ENCODE data around the gene U2AF2.
A peak's percentile ranks its signal among the peaks of the same experiment; 100 is the strongest.

The U2AF2 gene

DNA sequence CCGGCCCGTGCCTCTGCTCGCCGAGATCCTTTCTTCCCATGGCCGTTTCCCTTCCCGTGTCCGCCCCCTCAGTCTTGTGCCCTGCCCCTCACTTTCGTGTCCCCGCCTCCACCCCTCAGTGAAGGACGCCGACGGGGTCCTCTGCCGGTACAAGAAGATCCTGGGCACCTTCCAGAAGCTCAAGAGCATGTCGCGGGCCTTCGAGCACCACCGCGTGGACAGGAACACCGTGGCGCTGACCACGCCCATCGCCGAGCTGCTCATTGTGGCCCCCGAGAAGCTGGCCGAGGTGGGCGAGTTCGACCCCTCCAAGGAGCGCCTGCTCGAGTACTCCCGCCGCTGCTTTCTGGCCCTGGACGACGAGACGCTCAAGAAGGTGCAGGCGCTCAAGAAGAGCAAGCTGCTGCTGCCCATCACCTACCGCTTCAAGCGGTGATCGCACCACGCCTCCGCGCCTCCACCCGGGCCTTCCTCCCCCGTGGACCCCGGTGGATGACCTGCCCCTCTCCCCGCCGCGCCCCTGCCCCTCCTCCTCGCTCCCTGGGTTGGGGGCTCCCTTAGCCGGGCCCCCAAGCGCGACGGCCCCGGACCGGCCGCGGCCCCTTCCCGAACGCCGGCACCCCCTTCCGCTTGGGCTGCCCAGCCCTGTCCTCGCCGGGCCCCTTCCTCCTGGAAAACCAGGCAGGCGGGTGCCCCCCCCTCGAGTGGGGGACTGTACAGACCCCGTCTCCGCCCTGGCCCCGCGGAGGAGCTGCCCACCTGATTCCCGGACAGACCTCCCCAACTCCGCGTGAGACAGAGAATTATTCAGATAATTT is 2.3 kb upstream of the U2AF2 start:
- Histone ChIP-seq H3K4me1 (ENCODE audit: control insufficient read depth in 2 of 2, insufficient read depth in 1 of 2, low read depth in 1 of 2, low read length in 2 of 2) (peaks cover 15 to 19% of the 10 kb centered on the region in 2 donors), H4K8ac (ENCODE audit: low read depth, low read length) (no peak overlapping the region), H3K79me1 (ENCODE audit: low read depth, low read length) (peaks cover 17% of the 10 kb centered on the region), H2BK120ac (ENCODE audit: low read depth, low read length) (no peak overlapping the region), H3K14ac (ENCODE audit: low read length) (no peak overlapping the region), H3K9me3 (replicated peaks in 1 of 2; ENCODE audit: control insufficient read depth in 2 of 2, insufficient read depth in 1 of 2, low read depth in 1 of 2, low read length in 2 of 2) (no peaks in the 10 kb centered on the region), H3K4me3 (ENCODE audit: low read length in 2 of 2) (no peak overlapping the region), H2AK5ac (ENCODE audit: low read depth, low read length) (peak overlapping the region; percentile 70), H3K4ac (ENCODE audit: low read length) (no peak overlapping the region), H2BK5ac (ENCODE audit: low read length) (no peak overlapping the region), H2BK15ac (ENCODE audit: low read length) (no peak overlapping the region), H3K9ac (ENCODE audit: low read depth, low read length, poor library complexity) (no peak overlapping the region), H4K91ac (ENCODE audit: low read depth, low read length, poor library complexity) (no peak overlapping the region), H3K23ac (ENCODE audit: low read depth, low read length, poor library complexity) (peak overlapping the region; percentile 25), H2AFZ (ENCODE audit: low read length) (no peak overlapping the region), H3K27ac (replicated peaks; ENCODE audit: low read length) (no peak overlapping the region), H3K36me3 (replicated peaks in 1 of 2; ENCODE audit: control insufficient read depth in 2 of 2, insufficient read depth in 2 of 2, low read length in 2 of 2) (peaks cover 13 to 43% of the 10 kb centered on the region in 2 donors), H3K18ac (ENCODE audit: low read length) (no peak overlapping the region), H3K27me3 (ENCODE audit: control insufficient read depth in 3 of 3, insufficient read depth in 3 of 3, low read depth in 1 of 3, low read length in 3 of 3) (no peaks in the 10 kb centered on the region), H2BK12ac (ENCODE audit: low read length) (no peak overlapping the region), H3K4me2 (ENCODE audit: insufficient read depth, low read length, poor library complexity, severe bottlenecking) (no peak overlapping the region)
- WGBS, 2 donors (ENCODE audit: extremely low coverage in 2 of 2, insufficient read length in 2 of 2, insufficient replicate concordance in 1 of 2) = no CpG with 5 or more reads among the region's 71 CpGs
- DNase-seq (ENCODE audit: low spot score) = no peak

DNA sequence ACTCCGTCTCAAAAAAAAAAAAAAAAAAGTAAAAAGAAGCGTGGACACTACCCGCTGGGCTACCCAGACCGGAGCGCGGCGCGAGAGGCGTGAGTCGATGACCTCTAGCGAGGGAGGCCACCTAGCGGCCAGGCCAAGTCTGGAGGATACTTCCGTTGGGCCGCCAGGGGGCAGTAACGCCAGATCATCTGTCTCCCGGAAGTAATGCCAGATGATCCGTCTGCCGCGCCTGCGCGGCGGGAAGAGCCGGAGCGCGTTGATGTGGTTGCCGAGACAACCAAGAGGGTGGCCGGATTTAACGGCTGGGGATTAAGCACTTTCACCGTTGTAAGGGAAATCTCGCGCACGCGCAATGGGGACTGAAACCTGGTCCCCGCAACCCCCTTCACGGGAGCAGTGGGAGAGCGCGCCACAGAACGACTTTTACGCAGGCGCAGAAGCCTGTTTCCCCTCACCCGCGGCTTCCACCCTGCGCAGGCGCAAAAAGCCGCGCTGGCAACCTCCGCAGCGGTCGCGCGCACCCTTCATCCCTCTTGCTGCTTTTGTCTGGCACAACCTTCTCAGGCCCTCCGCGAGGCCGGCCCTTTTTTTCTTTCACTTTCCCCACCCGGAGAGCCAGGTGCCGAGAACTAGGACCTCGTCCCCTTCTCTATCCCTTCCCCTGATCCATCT is 1.0 kb upstream of the U2AF2 start:
- Histone ChIP-seq H3K9me3 (replicated peaks in 1 of 2; ENCODE audit: control insufficient read depth in 2 of 2, insufficient read depth in 1 of 2, low read depth in 1 of 2, low read length in 2 of 2) (no peaks in the 10 kb centered on the region), H2BK120ac (ENCODE audit: low read depth, low read length) (peak overlapping the region; percentile 67), H3K27me3 (ENCODE audit: control insufficient read depth in 3 of 3, insufficient read depth in 3 of 3, low read depth in 1 of 3, low read length in 3 of 3) (no peaks in the 10 kb centered on the region), H2BK15ac (ENCODE audit: low read length) (peak overlapping the region; percentile 88), H3K14ac (ENCODE audit: low read length) (peak overlapping the region; percentile 79), H3K4me1 (ENCODE audit: control insufficient read depth in 2 of 2, insufficient read depth in 1 of 2, low read depth in 1 of 2, low read length in 2 of 2) (peaks cover 13% of the 10 kb centered on the region in 2 donors), H3K9ac (ENCODE audit: low read depth, low read length, poor library complexity) (peak overlapping the region; percentile 86), H3K23ac (ENCODE audit: low read depth, low read length, poor library complexity) (peak overlapping the region; percentile 90), H3K4ac (ENCODE audit: low read length) (peak overlapping the region; percentile 71), H3K4me3 (ENCODE audit: low read length in 2 of 2) (peak overlapping the region; percentile 55 to 88), H3K18ac (ENCODE audit: low read length) (peak overlapping the region; percentile 98), H2AK5ac (ENCODE audit: low read depth, low read length) (peak overlapping the region; percentile 86), H3K27ac (replicated peaks; ENCODE audit: low read length) (peak overlapping the region; percentile 99), H4K8ac (ENCODE audit: low read depth, low read length) (no peak overlapping the region), H3K36me3 (replicated peaks in 1 of 2; ENCODE audit: control insufficient read depth in 2 of 2, insufficient read depth in 2 of 2, low read length in 2 of 2) (peaks cover 15 to 54% of the 10 kb centered on the region in 2 donors), H3K79me1 (ENCODE audit: low read depth, low read length) (peaks cover 13% of the 10 kb centered on the region), H2BK5ac (ENCODE audit: low read length) (peak overlapping the region; percentile 62), H3K4me2 (ENCODE audit: insufficient read depth, low read length, poor library complexity, severe bottlenecking) (peak overlapping the region; percentile 61), H2AFZ (ENCODE audit: low read length) (peak overlapping the region; percentile 80), H2BK12ac (ENCODE audit: low read length) (no peak overlapping the region), H4K91ac (ENCODE audit: low read depth, low read length, poor library complexity) (no peak overlapping the region)
- peak; percentile 98 for DNase-seq (ENCODE audit: low spot score)
- no CpG with 5 or more reads among the region's 57 CpGs for WGBS, 2 donors (ENCODE audit: extremely low coverage in 2 of 2, insufficient read length in 2 of 2, insufficient replicate concordance in 1 of 2)

DNA sequence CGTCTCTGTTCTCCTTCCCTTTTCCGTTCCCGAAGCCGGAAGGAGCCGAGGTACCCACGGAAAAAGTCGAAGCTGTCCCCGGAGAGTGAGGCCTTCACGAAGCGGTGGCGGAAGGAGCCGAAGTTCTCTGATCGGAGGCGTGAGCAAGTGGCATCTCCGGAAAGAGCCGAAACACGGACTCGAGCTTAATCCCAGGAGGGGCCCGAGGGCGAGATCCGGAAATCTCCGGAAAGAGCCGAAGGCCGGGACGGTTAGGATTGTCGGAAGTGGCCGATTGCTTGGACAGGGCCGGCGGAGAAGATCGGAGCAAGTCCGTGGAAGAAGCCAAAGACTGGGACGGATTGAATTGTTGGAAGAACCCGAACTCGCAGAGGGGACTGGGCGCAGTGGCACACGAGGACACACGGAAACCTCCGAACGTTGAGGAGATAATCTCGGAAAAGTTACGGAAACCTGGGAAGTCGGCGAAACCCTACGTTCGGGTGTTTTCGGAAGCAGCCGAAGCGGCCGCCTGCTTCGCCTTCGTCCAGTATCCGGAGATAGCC is 440 bp upstream of the U2AF2 start:
- peak overlapping the region; percentile 92 for H3K9ac ChIP-seq (ENCODE audit: low read depth, low read length, poor library complexity)
- H2BK15ac ChIP-seq (ENCODE audit: low read length) = peak overlapping the region; percentile 88
- H3K4ac ChIP-seq (ENCODE audit: low read length) = no peak overlapping the region
- peak overlapping the region; percentile 98 for H3K18ac ChIP-seq (ENCODE audit: low read length)
- DNase-seq (ENCODE audit: low spot score) = peak; percentile 100
- peak overlapping the region; percentile 67 for H2BK120ac ChIP-seq (ENCODE audit: low read depth, low read length)
- H3K4me3 ChIP-seq (ENCODE audit: low read length in 2 of 2) = peak overlapping the region; percentile 55 to 88
- H3K79me1 ChIP-seq (ENCODE audit: low read depth, low read length) = peaks cover 9% of the 10 kb centered on the region
- H2BK5ac ChIP-seq (ENCODE audit: low read length) = peak overlapping the region; percentile 62
- H3K14ac ChIP-seq (ENCODE audit: low read length) = no peak overlapping the region
- H3K27ac ChIP-seq (replicated peaks; ENCODE audit: low read length) = peak overlapping the region; percentile 99
- no peak overlapping the region for H4K91ac ChIP-seq (ENCODE audit: low read depth, low read length, poor library complexity)
- peak overlapping the region; percentile 86 for H2AK5ac ChIP-seq (ENCODE audit: low read depth, low read length)
- H2BK12ac ChIP-seq (ENCODE audit: low read length) = no peak overlapping the region
- peak overlapping the region; percentile 61 for H3K4me2 ChIP-seq (ENCODE audit: insufficient read depth, low read length, poor library complexity, severe bottlenecking)
- H3K23ac ChIP-seq (ENCODE audit: low read depth, low read length, poor library complexity) = peak overlapping the region; percentile 90
- WGBS, 2 donors (ENCODE audit: extremely low coverage in 2 of 2, insufficient read length in 2 of 2, insufficient replicate concordance in 1 of 2) = no CpG with 5 or more reads among the region's 52 CpGs
- H2AFZ ChIP-seq (ENCODE audit: low read length) = peak overlapping the region; percentile 80
- H4K8ac ChIP-seq (ENCODE audit: low read depth, low read length) = no peak overlapping the region
- no peaks in the 10 kb centered on the region for H3K27me3 ChIP-seq (ENCODE audit: control insufficient read depth in 3 of 3, insufficient read depth in 3 of 3, low read depth in 1 of 3, low read length in 3 of 3)
- peaks cover 11 to 12% of the 10 kb centered on the region in 2 donors for H3K4me1 ChIP-seq (ENCODE audit: control insufficient read depth in 2 of 2, insufficient read depth in 1 of 2, low read depth in 1 of 2, low read length in 2 of 2)
- H3K36me3 ChIP-seq (replicated peaks in 1 of 2; ENCODE audit: control insufficient read depth in 2 of 2, insufficient read depth in 2 of 2, low read length in 2 of 2) = peaks cover 14 to 60% of the 10 kb centered on the region in 2 donors
- no peaks in the 10 kb centered on the region for H3K9me3 ChIP-seq (replicated peaks in 1 of 2; ENCODE audit: control insufficient read depth in 2 of 2, insufficient read depth in 1 of 2, low read depth in 1 of 2, low read length in 2 of 2)

DNA sequence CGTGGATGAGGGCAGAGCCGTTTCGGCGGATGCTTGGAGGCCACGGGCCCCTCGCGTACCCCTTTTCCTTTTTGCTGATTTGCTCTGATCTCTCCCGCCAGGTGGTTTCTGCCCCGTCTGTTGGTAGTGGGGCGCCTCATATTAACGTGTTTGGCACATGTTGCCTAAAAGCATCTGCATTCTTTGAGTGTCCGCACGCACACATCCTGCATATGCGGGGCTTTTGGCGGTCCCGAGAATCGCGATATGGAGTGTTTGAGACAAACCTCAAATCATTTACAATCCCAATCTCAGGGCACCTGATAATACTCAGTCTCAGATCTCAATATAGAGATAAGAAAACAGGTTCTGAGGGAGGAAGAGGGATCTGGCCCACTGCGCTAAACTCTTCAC is 809 bp downstream of the U2AF2 start:
- Histone ChIP-seq H3K4me1 (ENCODE audit: control insufficient read depth in 2 of 2, insufficient read depth in 1 of 2, low read depth in 1 of 2, low read length in 2 of 2) (peaks cover 11 to 12% of the 10 kb centered on the region in 2 donors), H4K91ac (ENCODE audit: low read depth, low read length, poor library complexity) (no peak overlapping the region), H2BK5ac (ENCODE audit: low read length) (peak overlapping the region; percentile 93), H3K79me1 (ENCODE audit: low read depth, low read length) (peaks cover 10% of the 10 kb centered on the region), H3K27me3 (ENCODE audit: control insufficient read depth in 3 of 3, insufficient read depth in 3 of 3, low read depth in 1 of 3, low read length in 3 of 3) (no peaks in the 10 kb centered on the region), H3K9ac (ENCODE audit: low read depth, low read length, poor library complexity) (peak overlapping the region; percentile 91), H3K4me2 (ENCODE audit: insufficient read depth, low read length, poor library complexity, severe bottlenecking) (peak overlapping the region; percentile 78), H4K8ac (ENCODE audit: low read depth, low read length) (no peak overlapping the region), H2BK15ac (ENCODE audit: low read length) (no peak overlapping the region), H3K4me3 (ENCODE audit: low read length in 2 of 2) (peak overlapping the region; percentile 55 to 98), H3K14ac (ENCODE audit: low read length) (peak overlapping the region; percentile 75), H3K23ac (ENCODE audit: low read depth, low read length, poor library complexity) (peak overlapping the region; percentile 99), H3K4ac (ENCODE audit: low read length) (peak overlapping the region; percentile 97), H3K27ac (replicated peaks; ENCODE audit: low read length) (peak overlapping the region; percentile 99), H2AFZ (ENCODE audit: low read length) (peak overlapping the region; percentile 82), H2BK120ac (ENCODE audit: low read depth, low read length) (no peak overlapping the region), H2AK5ac (ENCODE audit: low read depth, low read length) (peak overlapping the region; percentile 100), H3K9me3 (replicated peaks in 1 of 2; ENCODE audit: control insufficient read depth in 2 of 2, insufficient read depth in 1 of 2, low read depth in 1 of 2, low read length in 2 of 2) (no peaks in the 10 kb centered on the region), H3K36me3 (replicated peaks in 1 of 2; ENCODE audit: control insufficient read depth in 2 of 2, insufficient read depth in 2 of 2, low read length in 2 of 2) (peaks cover 16 to 63% of the 10 kb centered on the region in 2 donors), H3K18ac (ENCODE audit: low read length) (peak overlapping the region; percentile 99), H2BK12ac (ENCODE audit: low read length) (no peak overlapping the region)
- no peak for DNase-seq (ENCODE audit: low spot score)
- no CpG with 5 or more reads among the region's 19 CpGs for WGBS, 2 donors (ENCODE audit: extremely low coverage in 2 of 2, insufficient read length in 2 of 2, insufficient replicate concordance in 1 of 2)
